ENCODE data around the gene GRIN2B.

GRIN2B gene

DNA sequence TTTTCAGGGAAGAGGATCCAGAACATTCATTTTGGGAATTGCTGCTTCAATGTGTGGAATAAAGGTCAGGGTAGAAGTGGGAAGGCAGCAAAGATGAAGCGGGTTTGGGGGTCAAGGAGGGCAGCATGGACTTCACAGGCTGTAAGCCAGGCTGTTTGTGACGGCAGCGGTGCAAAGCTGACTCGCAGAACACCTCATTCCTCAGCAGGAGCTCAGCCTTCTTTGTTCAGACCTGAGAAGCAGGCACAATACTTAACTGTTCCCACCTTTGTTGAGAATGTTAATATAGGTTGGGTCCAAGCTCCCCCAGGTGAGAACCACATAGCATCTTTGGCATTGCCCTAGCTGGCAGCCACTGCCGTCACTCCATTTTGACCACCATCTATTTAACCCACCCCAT is 16.7 kb downstream of the GRIN2B start:
- H2AK5ac ChIP-seq (ENCODE audit: low read length) = no peak overlapping the region
- no peak overlapping the region for H3K56ac ChIP-seq (ENCODE audit: low read length)
- H2BK120ac ChIP-seq (ENCODE audit: low read depth, low read length) = no peak overlapping the region
- H3K36me3 ChIP-seq (ENCODE audit: control insufficient read depth, insufficient read depth, low read length) = no peaks in the 10 kb centered on the region
- DNase-seq = no peak
- no peak overlapping the region for H3K27ac ChIP-seq (ENCODE audit: low read depth, low read length)
- no peak overlapping the region for H3K4ac ChIP-seq (ENCODE audit: low read depth, low read length)
- H3K18ac ChIP-seq (ENCODE audit: low read length) = no peak overlapping the region
- H3K4me1 ChIP-seq (ENCODE audit: control insufficient read depth, low read depth, low read length) = no peaks in the 10 kb centered on the region
- H2BK15ac ChIP-seq (replicated peaks; ENCODE audit: low read depth) = no peak overlapping the region
- no peak overlapping the region for H3K23ac ChIP-seq (ENCODE audit: low read length)
- no CpG with 5 or more reads among the region's 5 CpGs for WGBS (ENCODE audit: extremely low coverage, insufficient coverage, low lambda C conversion rate)
- H3K79me1 ChIP-seq (ENCODE audit: low read length) = no peaks in the 10 kb centered on the region
- no peak overlapping the region for H4K5ac ChIP-seq (ENCODE audit: low read length)
- H3K27me3 ChIP-seq (ENCODE audit: insufficient read depth, low read length, poor library complexity) = no peaks in the 10 kb centered on the region
- H3K79me2 ChIP-seq (ENCODE audit: control insufficient read depth, insufficient read depth, low read length) = no peaks in the 10 kb centered on the region
- no peak overlapping the region for H4K8ac ChIP-seq (ENCODE audit: low read depth, low read length)
- no peak overlapping the region for H2BK5ac ChIP-seq (ENCODE audit: low read length)
- no peak overlapping the region for H3K4me2 ChIP-seq (ENCODE audit: low read length)
- no peak overlapping the region for H3K4me3 ChIP-seq (ENCODE audit: low read length)
- H3K9ac ChIP-seq (ENCODE audit: low read length) = no peak overlapping the region

DNA sequence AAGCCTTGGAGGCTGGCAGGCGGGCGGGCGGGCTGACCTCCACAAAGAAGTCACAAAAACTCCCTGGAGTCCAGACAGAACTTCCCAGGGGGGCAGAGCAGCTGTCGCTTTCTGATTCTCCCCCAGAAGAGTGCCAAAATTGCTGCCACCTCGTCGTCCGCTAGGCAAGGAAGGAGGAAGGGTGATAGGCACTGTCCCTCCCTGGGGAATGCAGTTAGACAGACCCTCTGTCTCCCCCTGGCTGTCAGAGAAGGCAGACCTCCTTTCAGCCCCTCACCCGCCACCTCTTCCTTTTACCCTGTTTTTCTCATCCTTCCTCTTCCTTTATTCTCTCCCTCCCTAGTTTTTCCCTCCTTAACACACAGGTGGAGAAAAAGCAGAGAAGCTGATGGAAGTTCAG is 18.7 kb downstream of the GRIN2B start:
- Histone ChIP-seq H3K4me2 (ENCODE audit: low read length) (no peak overlapping the region), H3K27me3 (ENCODE audit: insufficient read depth, low read length, poor library complexity) (no peaks in the 10 kb centered on the region), H3K79me2 (ENCODE audit: control insufficient read depth, insufficient read depth, low read length) (no peaks in the 10 kb centered on the region), H3K4me1 (ENCODE audit: control insufficient read depth, low read depth, low read length) (no peaks in the 10 kb centered on the region), H3K4ac (ENCODE audit: low read depth, low read length) (no peak overlapping the region), H3K4me3 (ENCODE audit: low read length) (no peak overlapping the region), H4K8ac (ENCODE audit: low read depth, low read length) (no peak overlapping the region), H3K18ac (ENCODE audit: low read length) (no peak overlapping the region), H2BK5ac (ENCODE audit: low read length) (no peak overlapping the region), H3K56ac (ENCODE audit: low read length) (no peak overlapping the region), H4K5ac (ENCODE audit: low read length) (no peak overlapping the region), H2AK5ac (ENCODE audit: low read length) (no peak overlapping the region), H3K23ac (ENCODE audit: low read length) (no peak overlapping the region), H3K9ac (ENCODE audit: low read length) (no peak overlapping the region), H3K36me3 (ENCODE audit: control insufficient read depth, insufficient read depth, low read length) (no peaks in the 10 kb centered on the region), H3K27ac (ENCODE audit: low read depth, low read length) (no peak overlapping the region), H3K79me1 (ENCODE audit: low read length) (no peaks in the 10 kb centered on the region), H2BK15ac (replicated peaks; ENCODE audit: low read depth) (no peak overlapping the region), H2BK120ac (ENCODE audit: low read depth, low read length) (no peak overlapping the region)
- no CpG with 5 or more reads among the region's 8 CpGs for WGBS (ENCODE audit: extremely low coverage, insufficient coverage, low lambda C conversion rate)
- peak; percentile 62 for DNase-seq

DNA sequence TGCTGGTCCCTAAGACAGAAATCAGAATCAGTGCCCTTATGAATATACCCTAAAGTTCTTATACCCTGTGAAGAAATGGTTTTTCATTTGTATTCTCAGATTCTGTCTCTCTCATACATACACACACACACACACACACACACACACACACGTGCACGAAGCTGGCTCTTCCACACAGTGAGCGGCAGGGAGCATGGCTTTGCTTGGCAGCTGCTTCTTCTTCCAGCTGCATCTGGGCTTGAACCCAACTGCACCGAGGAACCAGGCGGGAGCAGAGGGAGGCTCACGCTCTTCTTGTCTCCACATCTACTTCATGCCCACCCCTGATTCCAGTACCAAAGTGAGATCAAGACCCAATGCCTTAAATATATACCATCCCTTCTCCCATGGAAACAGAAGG is 19.4 kb downstream of the GRIN2B start:
- no peak overlapping the region for H2BK15ac ChIP-seq (replicated peaks; ENCODE audit: low read depth)
- no peaks in the 10 kb centered on the region for H3K27me3 ChIP-seq (ENCODE audit: insufficient read depth, low read length, poor library complexity)
- no peak overlapping the region for H3K23ac ChIP-seq (ENCODE audit: low read length)
- H3K4me1 ChIP-seq (ENCODE audit: control insufficient read depth, low read depth, low read length) = no peaks in the 10 kb centered on the region
- no peak overlapping the region for H2BK5ac ChIP-seq (ENCODE audit: low read length)
- no peak overlapping the region for H3K4me2 ChIP-seq (ENCODE audit: low read length)
- H2AK5ac ChIP-seq (ENCODE audit: low read length) = no peak overlapping the region
- H3K36me3 ChIP-seq (ENCODE audit: control insufficient read depth, insufficient read depth, low read length) = no peaks in the 10 kb centered on the region
- H3K79me1 ChIP-seq (ENCODE audit: low read length) = no peaks in the 10 kb centered on the region
- no peak overlapping the region for H2BK120ac ChIP-seq (ENCODE audit: low read depth, low read length)
- H3K56ac ChIP-seq (ENCODE audit: low read length) = no peak overlapping the region
- no peaks in the 10 kb centered on the region for H3K79me2 ChIP-seq (ENCODE audit: control insufficient read depth, insufficient read depth, low read length)
- H4K8ac ChIP-seq (ENCODE audit: low read depth, low read length) = no peak overlapping the region
- no peak overlapping the region for H4K5ac ChIP-seq (ENCODE audit: low read length)
- H3K9ac ChIP-seq (ENCODE audit: low read length) = no peak overlapping the region
- no peak overlapping the region for H3K4ac ChIP-seq (ENCODE audit: low read depth, low read length)
- H3K27ac ChIP-seq (ENCODE audit: low read depth, low read length) = no peak overlapping the region
- DNase-seq = no peak
- WGBS (ENCODE audit: extremely low coverage, insufficient coverage, low lambda C conversion rate) = no CpG with 5 or more reads among the region's 6 CpGs
- no peak overlapping the region for H3K4me3 ChIP-seq (ENCODE audit: low read length)
- H3K18ac ChIP-seq (ENCODE audit: low read length) = no peak overlapping the region

DNA sequence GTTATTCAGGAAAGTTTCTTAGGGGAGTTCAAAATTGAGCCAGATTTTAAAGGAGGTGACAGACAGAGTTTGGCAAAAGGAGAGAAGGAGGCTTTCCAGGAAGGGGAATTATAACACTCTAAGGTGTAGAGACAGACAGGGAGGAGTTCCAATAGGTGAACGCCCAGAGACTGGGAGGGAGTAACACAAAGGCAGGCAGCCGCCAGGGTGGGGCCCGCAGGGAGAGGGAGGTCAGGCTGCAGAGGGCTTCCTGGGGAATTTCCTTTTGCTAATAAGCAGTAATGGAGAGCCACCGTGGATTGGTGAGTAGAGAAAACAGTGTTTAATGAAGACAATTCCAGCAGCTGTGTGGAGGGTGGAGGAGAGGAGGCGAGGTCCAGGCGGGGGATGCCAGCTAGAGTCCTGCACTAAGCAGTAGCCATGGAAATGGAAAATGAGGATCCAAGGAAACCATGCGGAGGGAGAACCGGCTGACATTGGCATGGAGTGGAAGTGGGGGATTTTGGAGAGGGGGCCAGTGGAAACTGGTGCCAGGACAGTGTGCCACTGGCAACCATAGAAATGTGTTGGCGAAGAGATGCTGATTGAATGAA is 22.2 kb downstream of the GRIN2B start:
- Histone ChIP-seq H3K36me3 (ENCODE audit: control insufficient read depth, insufficient read depth, low read length) (no peaks in the 10 kb centered on the region), H4K5ac (ENCODE audit: low read length) (no peak overlapping the region), H2BK5ac (ENCODE audit: low read length) (no peak overlapping the region), H3K27me3 (ENCODE audit: insufficient read depth, low read length, poor library complexity) (no peaks in the 10 kb centered on the region), H2BK15ac (replicated peaks; ENCODE audit: low read depth) (no peak overlapping the region), H2BK120ac (ENCODE audit: low read depth, low read length) (no peak overlapping the region), H3K23ac (ENCODE audit: low read length) (peak overlapping the region; percentile 30), H3K79me2 (ENCODE audit: control insufficient read depth, insufficient read depth, low read length) (no peaks in the 10 kb centered on the region), H3K56ac (ENCODE audit: low read length) (no peak overlapping the region), H2AK5ac (ENCODE audit: low read length) (no peak overlapping the region), H3K79me1 (ENCODE audit: low read length) (no peaks in the 10 kb centered on the region), H3K4me3 (ENCODE audit: low read length) (no peak overlapping the region), H3K4me2 (ENCODE audit: low read length) (no peak overlapping the region), H4K8ac (ENCODE audit: low read depth, low read length) (no peak overlapping the region), H3K9ac (ENCODE audit: low read length) (no peak overlapping the region), H3K18ac (ENCODE audit: low read length) (no peak overlapping the region), H3K4me1 (ENCODE audit: control insufficient read depth, low read depth, low read length) (no peaks in the 10 kb centered on the region), H3K4ac (ENCODE audit: low read depth, low read length) (no peak overlapping the region), H3K27ac (ENCODE audit: low read depth, low read length) (no peak overlapping the region)
- WGBS (ENCODE audit: extremely low coverage, insufficient coverage, low lambda C conversion rate) = no CpG with 5 or more reads among the region's 9 CpGs
- DNase-seq = peak; percentile 35

DNA sequence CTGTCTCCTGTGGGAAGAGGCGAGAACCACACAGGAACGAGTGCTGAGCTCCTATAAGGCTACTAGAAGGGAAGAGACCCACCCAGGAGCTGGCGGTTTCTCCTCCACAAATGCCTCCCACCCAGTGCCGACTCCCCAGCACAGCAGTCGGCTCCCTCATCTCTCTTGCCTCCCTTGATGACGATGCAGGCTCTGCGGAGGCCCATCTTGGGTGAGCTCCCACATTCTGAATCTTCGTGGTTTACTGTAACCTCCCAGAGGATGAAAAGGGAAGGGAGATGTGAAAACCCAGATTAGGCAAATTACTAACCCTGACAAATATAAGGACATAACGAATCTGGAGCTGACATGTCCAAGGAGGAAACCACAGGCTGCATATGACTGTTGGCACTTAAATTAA is 23.8 kb downstream of the GRIN2B start:
- Histone ChIP-seq H3K27me3 (ENCODE audit: insufficient read depth, low read length, poor library complexity) (no peaks in the 10 kb centered on the region), H3K23ac (ENCODE audit: low read length) (no peak overlapping the region), H2BK15ac (replicated peaks; ENCODE audit: low read depth) (no peak overlapping the region), H2BK5ac (ENCODE audit: low read length) (no peak overlapping the region), H3K36me3 (ENCODE audit: control insufficient read depth, insufficient read depth, low read length) (no peaks in the 10 kb centered on the region), H3K4me1 (ENCODE audit: control insufficient read depth, low read depth, low read length) (no peaks in the 10 kb centered on the region), H2AK5ac (ENCODE audit: low read length) (no peak overlapping the region), H3K79me1 (ENCODE audit: low read length) (no peaks in the 10 kb centered on the region), H3K27ac (ENCODE audit: low read depth, low read length) (no peak overlapping the region), H3K79me2 (ENCODE audit: control insufficient read depth, insufficient read depth, low read length) (no peaks in the 10 kb centered on the region), H2BK120ac (ENCODE audit: low read depth, low read length) (no peak overlapping the region), H3K56ac (ENCODE audit: low read length) (no peak overlapping the region), H3K4ac (ENCODE audit: low read depth, low read length) (no peak overlapping the region), H3K9ac (ENCODE audit: low read length) (no peak overlapping the region), H3K4me3 (ENCODE audit: low read length) (no peak overlapping the region), H4K5ac (ENCODE audit: low read length) (no peak overlapping the region), H4K8ac (ENCODE audit: low read depth, low read length) (no peak overlapping the region), H3K18ac (ENCODE audit: low read length) (no peak overlapping the region), H3K4me2 (ENCODE audit: low read length) (no peak overlapping the region)
- no peak for DNase-seq
- no CpG with 5 or more reads among the region's 9 CpGs for WGBS (ENCODE audit: extremely low coverage, insufficient coverage, low lambda C conversion rate)

DNA sequence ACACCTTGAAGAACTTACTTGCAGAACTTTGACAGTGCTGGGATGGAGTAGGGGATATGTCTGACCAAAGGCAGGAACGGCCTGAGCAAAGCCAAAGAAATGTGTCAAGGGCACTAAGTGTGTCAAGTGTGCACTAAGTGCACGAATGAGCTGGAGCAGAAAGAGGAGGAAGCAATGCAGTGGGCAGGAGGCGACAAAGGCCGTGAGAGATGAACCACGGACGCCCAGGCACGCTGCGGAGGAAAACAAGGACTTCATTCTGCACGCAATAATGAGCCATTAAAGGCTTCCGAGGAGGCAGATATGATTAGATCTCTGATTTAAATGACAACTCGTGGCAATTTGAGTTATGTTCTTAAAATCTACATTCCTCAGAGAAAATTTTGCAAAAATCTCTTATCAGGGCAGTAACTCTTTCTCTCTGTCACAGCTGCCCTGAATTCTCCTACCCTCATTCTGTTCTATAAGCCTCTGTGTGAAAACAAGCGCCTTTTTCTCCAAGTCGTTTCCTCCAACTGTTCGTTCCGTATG is 25.3 kb downstream of the GRIN2B start:
- H3K27me3 ChIP-seq (ENCODE audit: insufficient read depth, low read length, poor library complexity) = no peaks in the 10 kb centered on the region

More for the DNA sequence above, 25.3 kb downstream of the GRIN2B start:
- Histone ChIP-seq H2BK120ac (ENCODE audit: low read depth, low read length) (no peak overlapping the region), H4K8ac (ENCODE audit: low read depth, low read length) (no peak overlapping the region), H2BK5ac (ENCODE audit: low read length) (no peak overlapping the region), H3K4me1 (ENCODE audit: control insufficient read depth, low read depth, low read length) (no peaks in the 10 kb centered on the region), H3K79me2 (ENCODE audit: control insufficient read depth, insufficient read depth, low read length) (no peaks in the 10 kb centered on the region), H3K4me3 (ENCODE audit: low read length) (no peak overlapping the region), H3K79me1 (ENCODE audit: low read length) (no peaks in the 10 kb centered on the region), H3K18ac (ENCODE audit: low read length) (no peak overlapping the region), H4K5ac (ENCODE audit: low read length) (no peak overlapping the region), H3K4me2 (ENCODE audit: low read length) (no peak overlapping the region), H3K27ac (ENCODE audit: low read depth, low read length) (no peak overlapping the region), H2AK5ac (ENCODE audit: low read length) (no peak overlapping the region), H3K23ac (ENCODE audit: low read length) (no peak overlapping the region), H2BK15ac (replicated peaks; ENCODE audit: low read depth) (no peak overlapping the region), H3K36me3 (ENCODE audit: control insufficient read depth, insufficient read depth, low read length) (no peaks in the 10 kb centered on the region), H3K56ac (ENCODE audit: low read length) (no peak overlapping the region), H3K4ac (ENCODE audit: low read depth, low read length) (no peak overlapping the region), H3K9ac (ENCODE audit: low read length) (no peak overlapping the region)
- WGBS (ENCODE audit: extremely low coverage, insufficient coverage, low lambda C conversion rate) = no CpG with 5 or more reads among the region's 15 CpGs
- DNase-seq = no peak

Measured in mesendoderm (in vitro differentiated cells).